Activated B cell treated with CpG ODN at 0.5 μM for 24 hours (primary cell): Measurements from ENCODE around the gene ADH5. TPM values are rescaled to one million over a fixed set of nuclear protein-coding genes. Genes with fewer than 3 reads are reported as not detected.

ENCODE experiments used
- ATAC-seq: fragments of 200-7000 bp; cut with Tn5 transposase; one replicate; pipeline ENCODE4 v1.10.0; 2021; ENCODE audit warnings: low read depth, mild to moderate bottlenecking, moderate library complexity
- CTCF ChIA-PET: fragments of 350-600 bp; sonication (Branson Sonifier 250); formaldehyde crosslinking; loops from one replicate; lab custom pipeline; 2021; ENCODE audit warnings: antibody characterized with exemption; lab: Charles Lee
- POLR2A ChIA-PET: fragments of 350-600 bp; sonication (Branson Sonifier 250); formaldehyde crosslinking; loops from one replicate; lab custom pipeline; 2021; ENCODE audit warnings: antibody characterized with exemption; lab: Charles Lee
- DNase-seq: peaks from one replicate; pipeline ENCODE4 v3.0.0; 2022
- H3K27ac Mint-ChIP-seq: one replicate; pipeline ENCODE4 v1.8.0; 2020; ENCODE audit warnings: mixed read lengths
- H3K27me3 Mint-ChIP-seq: one replicate; pipeline ENCODE4 v1.8.0; 2021; ENCODE audit warnings: mixed read lengths
- H3K36me3 Mint-ChIP-seq: one replicate; pipeline ENCODE4 v1.8.0; 2021; ENCODE audit warnings: low read depth, mixed read lengths
- H3K4me1 Mint-ChIP-seq: one replicate; pipeline ENCODE4 v1.8.0; 2021; ENCODE audit warnings: mixed read lengths
- H3K4me3 Mint-ChIP-seq: one replicate; pipeline ENCODE4 v1.8.0; 2020; ENCODE audit warnings: mild to moderate bottlenecking, mixed read lengths
- H3K9me3 Mint-ChIP-seq: one replicate; pipeline ENCODE4 v1.8.0; 2020; ENCODE audit warnings: mixed read lengths
- CTCF ChIP-seq: fragments of 200-600 bp; IDR thresholded peaks from one replicate; pipeline ENCODE4 v1.8.0; 2022; ENCODE audit warnings: antibody characterized with exemption, mild to moderate bottlenecking
- intact Hi-C: fragments of 100-400 bp; cut with micrococcal nuclease; formaldehyde crosslinking; loops from one replicate; pipeline ENCODE4 v1.15.1; 2024
- total RNA-seq: library from RNA; stranded (reverse); gene quantifications from 2 replicates; pipeline ENCODE4 v1.2.3, GENCODE V29; 2022

The ADH5 gene
- total RNA-seq, 1 donor from 2014 or later = 70.1 TPM

GRCh38 chr4:99061048-99061700, 27.4 kb downstream of the ADH5 start:
- peaks cover 61% of the 10 kb centered on the region for H3K36me3 Mint-ChIP-seq
- POLR2A ChIA-PET = no interaction called here
- no peaks in the 10 kb centered on the region for H3K9me3 Mint-ChIP-seq
- no peaks in the 10 kb centered on the region for H3K27me3 Mint-ChIP-seq
- no peak overlapping the region for H3K27ac Mint-ChIP-seq
- no peak overlapping the region for H3K4me3 Mint-ChIP-seq
- TF ChIP-seq CTCF = no peak
- intact Hi-C loops = no loop called here
- DNase-seq (no peak), ATAC-seq (no peak)
- CTCF ChIA-PET = no interaction called here
- peaks cover 1% of the 10 kb centered on the region for H3K4me1 Mint-ChIP-seq

- intact Hi-C loops = no loop called here
- ATAC-seq = no peak
- peaks cover 54% of the 10 kb centered on the region for H3K36me3 Mint-ChIP-seq
- CTCF ChIA-PET = interaction anchor here (5.2 to 7.2 kb wide), 2 partner anchors 65 to 592 kb away, joined by 45 to 132 read pairs; partner anchors contain the start of gene METAP1
- POLR2A ChIA-PET = no interaction called here
- no peaks in the 10 kb centered on the region for H3K27me3 Mint-ChIP-seq
- H3K27ac Mint-ChIP-seq = no peak overlapping the region
- H3K9me3 Mint-ChIP-seq = no peaks in the 10 kb centered on the region
- H3K4me1 Mint-ChIP-seq = peaks cover 5% of the 10 kb centered on the region
- TF ChIP-seq CTCF = no peak
- no peak for DNase-seq
- no peak overlapping the region for H3K4me3 Mint-ChIP-seq
Observed at GRCh38 chr4:99059550-99059949, 29.0 kb downstream of the ADH5 start.

GRCh38 chr4:99058228-99058627, 30.4 kb downstream of the ADH5 start:
- intact Hi-C loops = no loop called here
- ATAC-seq = no peak
- H3K36me3 Mint-ChIP-seq = peaks cover 58% of the 10 kb centered on the region
- no peak overlapping the region for H3K4me3 Mint-ChIP-seq
- ChIA-PET POLR2A (no interaction called here), CTCF (interaction anchor here (1.6 to 7.2 kb wide), 4 partner anchors 9 to 908 kb away, joined by 4 to 132 read pairs (median 41); partner anchors contain the start of gene METAP1)
- DNase-seq = no peak
- no peak overlapping the region for H3K27ac Mint-ChIP-seq
- H3K9me3 Mint-ChIP-seq = no peaks in the 10 kb centered on the region
- H3K27me3 Mint-ChIP-seq = no peaks in the 10 kb centered on the region
- no peak for TF ChIP-seq CTCF
- peaks cover 5% of the 10 kb centered on the region for H3K4me1 Mint-ChIP-seq

GRCh38 chr4:99054428-99054994, 34.1 kb downstream of the ADH5 start:
- ATAC-seq (no peak), DNase-seq (no peak)
- Mint-ChIP-seq H3K27me3 (no peaks in the 10 kb centered on the region), H3K27ac (no peak overlapping the region), H3K4me1 (peaks cover 9% of the 10 kb centered on the region), H3K4me3 (no peak overlapping the region), H3K9me3 (no peaks in the 10 kb centered on the region), H3K36me3 (peaks cover 61% of the 10 kb centered on the region)
- CTCF ChIA-PET = interaction anchor here (1.1 to 7.2 kb wide), 3 partner anchors 60 to 587 kb away, joined by 5 to 132 read pairs (median 45); partner anchors contain the start of gene METAP1
- no peak for TF ChIP-seq CTCF
- intact Hi-C loops = no loop called here
- POLR2A ChIA-PET = interaction anchor here (0.8 to 1.8 kb wide), 2 partner anchors 59 to 911 kb away, joined by 3 to 6 read pairs; partner anchors contain the start of genes METAP1 and STPG2

GRCh38 chr4:99052902-99053301, 35.7 kb downstream of the ADH5 start:
- peaks cover 9% of the 10 kb centered on the region for H3K4me1 Mint-ChIP-seq
- no peaks in the 10 kb centered on the region for H3K9me3 Mint-ChIP-seq
- peaks cover 64% of the 10 kb centered on the region for H3K36me3 Mint-ChIP-seq
- intact Hi-C loops = no loop called here
- H3K4me3 Mint-ChIP-seq = no peak overlapping the region
- POLR2A ChIA-PET = no interaction called here
- CTCF ChIA-PET = interaction anchor here (7.2 kb wide), 1 partner anchor 59 kb away, joined by 132 read pairs; the partner anchor contains the start of gene METAP1
- DNase-seq (no peak), ATAC-seq (no peak)
- peak overlapping the region; percentile 72 for H3K27ac Mint-ChIP-seq
- no peaks in the 10 kb centered on the region for H3K27me3 Mint-ChIP-seq
- no peak for TF ChIP-seq CTCF
